Esophagus muscularis mucosa (tissue), 4 donors: ENCODE results near the gene GNAS-AS1.

ENCODE experiments used
- CTCF ChIP-seq, 3 experiments: fragments of 200-600 bp in 2 of 3; fragments of 450-650 bp in 1 of 3; sonication (generic) in 2 of 3; IDR thresholded peaks; one replicate each; pipeline ENCODE4 v1.5.1; 2017 to 2019; ENCODE audit warnings: antibody characterized with exemption in 3 of 3, mild to moderate bottlenecking in 2 of 3, moderate library complexity in 1 of 3
- EP300 ChIP-seq: sonication (generic); formaldehyde crosslinking; IDR thresholded peaks from one replicate; pipeline ENCODE4 v1.6.1; 2017; ENCODE audit warnings: antibody characterized with exemption
- POLR2A ChIP-seq: fragments of 450-650 bp; IDR thresholded peaks from one replicate; pipeline ENCODE4 v1.6.1; 2017; ENCODE audit warnings: antibody characterized with exemption, moderate library complexity, mild to moderate bottlenecking, low read depth
- POLR2AphosphoS5 ChIP-seq, 2 donors: sonication (generic); formaldehyde crosslinking; IDR thresholded peaks; one replicate each; pipeline ENCODE4 v1.6.1; 2017; ENCODE audit warnings: antibody characterized with exemption in 2 of 2

DNA sequence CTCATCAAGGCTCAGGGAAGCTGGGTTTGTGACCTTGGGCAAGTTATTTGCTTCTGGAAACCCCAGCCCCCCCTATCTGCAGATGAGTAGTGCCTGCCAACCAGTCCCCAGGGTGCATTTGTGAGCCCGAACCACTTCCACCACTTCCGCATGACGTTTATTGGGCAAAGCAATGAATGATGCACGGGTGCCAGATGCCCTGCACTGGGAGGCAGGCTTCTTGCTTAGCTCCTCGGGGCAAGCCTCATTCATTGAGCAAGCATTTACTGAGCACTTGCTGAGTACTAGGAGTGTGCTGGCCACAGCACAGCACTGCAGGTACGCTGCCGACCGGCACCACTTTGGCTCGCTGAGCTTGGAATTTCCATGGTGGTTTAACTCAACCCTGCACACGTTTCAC, 60.2 kb downstream of the GNAS-AS1 start:
- no peak for TF ChIP-seq POLR2AphosphoS5 (IDR thresholded peaks at IDR 0.05)
- no peak for TF ChIP-seq CTCF (IDR thresholded peaks at IDR 0.05)
- TF ChIP-seq EP300, result no peak
- TF ChIP-seq POLR2A, result no peak
